Astrocyte (in vitro differentiated cells and primary cell): ENCODE data around the gene FCRLB. TPM values are rescaled to one million over a fixed set of nuclear protein-coding genes. Genes with fewer than 3 reads are reported as not detected.

Source experiments
- DNase-seq: peaks from one replicate; pipeline ENCODE4 v3.0.0-alpha.2; 2010; ENCODE audit warnings: low read depth
- FAIRE-seq: peaks from 2 replicates; lab custom pipeline; 2011; peaks lifted over from hg19 to GRCh38; lab: Jason Lieb, UNC
- H2AFZ ChIP-seq: 2 replicates; pipeline ENCODE4 v1.6.0; 2012; ENCODE audit warnings: low read depth, low read length, inconsistent platforms
- H3K27ac ChIP-seq: 2 replicates; pipeline ENCODE4 v1.5.1; 2011; ENCODE audit warnings: low read depth, low read length, inconsistent platforms
- H3K27me3 ChIP-seq: 2 replicates; pipeline ENCODE4 v1.6.0; 2011; ENCODE audit warnings: low read length, inconsistent platforms; ENCODE audit not compliant: insufficient read depth
- H3K36me3 ChIP-seq: 2 replicates; pipeline ENCODE4 v1.5.1; 2011; ENCODE audit warnings: low read length, inconsistent platforms; ENCODE audit not compliant: insufficient read depth
- H3K4me1 ChIP-seq: 2 replicates; pipeline ENCODE4 v1.5.1; 2011; ENCODE audit warnings: low read length, inconsistent platforms; ENCODE audit not compliant: insufficient read depth
- H3K4me2 ChIP-seq: 2 replicates; pipeline ENCODE4 v1.6.0; 2012; ENCODE audit warnings: low read length, inconsistent platforms
- H3K4me3 ChIP-seq: 2 replicates; pipeline ENCODE4 v1.5.1; 2011; ENCODE audit warnings: low read depth, mild to moderate bottlenecking, low read length, inconsistent platforms; ENCODE audit not compliant: insufficient read depth
- H3K79me2 ChIP-seq: 2 replicates; pipeline ENCODE4 v1.6.0; 2012; ENCODE audit warnings: mild to moderate bottlenecking, low read length, inconsistent platforms; ENCODE audit not compliant: insufficient read depth
- H3K9ac ChIP-seq: 2 replicates; pipeline ENCODE4 v1.6.0; 2012; ENCODE audit warnings: mild to moderate bottlenecking, low read length, inconsistent platforms
- H3K9me3 ChIP-seq: 2 replicates; pipeline ENCODE4 v1.5.1; 2012; ENCODE audit warnings: low read depth, mild to moderate bottlenecking, low read length, inconsistent platforms; ENCODE audit not compliant: insufficient read depth
- H4K20me1 ChIP-seq: 2 replicates; pipeline ENCODE4 v1.6.0; 2012; ENCODE audit warnings: low read length, inconsistent platforms; ENCODE audit not compliant: insufficient read depth
- H3K27ac Mint-ChIP-seq: one replicate; pipeline ENCODE4 v1.8.0; 2021; ENCODE audit warnings: mild to moderate bottlenecking, mixed read lengths; ENCODE audit not compliant: unreplicated experiment
- H3K27me3 Mint-ChIP-seq: one replicate; pipeline ENCODE4 v1.8.0; 2021; ENCODE audit warnings: low read depth, mixed read lengths; ENCODE audit not compliant: unreplicated experiment
- H3K36me3 Mint-ChIP-seq: one replicate; pipeline ENCODE4 v1.8.0; 2021; ENCODE audit warnings: low read depth, mixed read lengths; ENCODE audit not compliant: unreplicated experiment
- H3K4me1 Mint-ChIP-seq: one replicate; pipeline ENCODE4 v1.8.0; 2021; ENCODE audit warnings: low read depth, mixed read lengths; ENCODE audit not compliant: unreplicated experiment
- H3K4me3 Mint-ChIP-seq: one replicate; pipeline ENCODE4 v1.8.0; 2021; ENCODE audit warnings: mild to moderate bottlenecking, moderate library complexity, mixed read lengths; ENCODE audit not compliant: unreplicated experiment
- H3K9me3 Mint-ChIP-seq: one replicate; pipeline ENCODE4 v1.8.0; 2021; ENCODE audit warnings: mild to moderate bottlenecking, mixed read lengths; ENCODE audit not compliant: unreplicated experiment
- EZH2 ChIP-seq: IDR thresholded peaks from 2 replicates; pipeline ENCODE4 v1.6.1; 2012; ENCODE audit warnings: mild to moderate bottlenecking, low read length, inconsistent platforms; ENCODE audit not compliant: insufficient read depth
- total RNA-seq: library from RNA; stranded (reverse); gene quantifications from 2 replicates; pipeline ENCODE4 v1.2.1, GENCODE V29; 2021
- TF ChIP-seq, protein P1 (sequence below): IDR thresholded peaks from 2 replicates; pipeline ENCODE4 v1.5.1; 2011; ENCODE audit warnings: low read depth, mild to moderate bottlenecking, inconsistent platforms, low read length, moderate library complexity; ENCODE audit not compliant: insufficient read depth

FCRLB gene
- total RNA-seq, 1 donor from 2014 or later, result 0.79 TPM

DNA sequence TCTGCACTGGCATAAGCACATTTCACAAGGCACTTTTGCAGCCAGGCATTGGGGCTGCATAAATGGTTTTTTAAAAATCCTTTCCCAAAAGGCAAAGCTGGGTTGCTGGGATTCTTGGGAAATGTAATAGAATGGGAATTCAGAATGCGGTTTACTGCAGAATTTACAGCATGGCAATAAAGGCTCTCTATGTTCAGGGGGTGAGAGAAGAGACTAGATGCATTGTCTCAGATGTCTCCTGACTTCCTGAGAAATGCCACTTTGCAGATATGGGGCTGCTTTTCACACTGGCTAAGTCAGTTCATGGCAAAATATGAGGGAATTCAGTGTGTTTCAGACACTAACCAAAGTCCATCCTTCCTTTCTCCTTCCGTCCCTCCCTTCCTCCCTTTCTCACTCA is 44.9 kb upstream of the FCRLB start:
- H3K79me2 ChIP-seq, result no peaks in the 10 kb centered on the region
- no peak for FAIRE-seq
- H3K27ac ChIP-seq, result no peak overlapping the region
- DNase-seq, result no peak
- Mint-ChIP-seq H3K27me3 (peaks cover 2% of the 10 kb centered on the region), H3K4me1 (peaks cover 14% of the 10 kb centered on the region), H3K36me3 (no peaks in the 10 kb centered on the region), H3K4me3 (no peak overlapping the region), H3K27ac (no peak overlapping the region), H3K9me3 (no peaks in the 10 kb centered on the region)
- H3K36me3 ChIP-seq, result no peaks in the 10 kb centered on the region
- H4K20me1 ChIP-seq, result no peaks in the 10 kb centered on the region
- no peak overlapping the region for H3K4me3 ChIP-seq
- peaks cover 2% of the 10 kb centered on the region for H3K4me1 ChIP-seq
- H2AFZ ChIP-seq, result no peak overlapping the region
- H3K9me3 ChIP-seq, result no peaks in the 10 kb centered on the region
- no peak for TF ChIP-seq EZH2
- TF ChIP-seq, protein P1, sequence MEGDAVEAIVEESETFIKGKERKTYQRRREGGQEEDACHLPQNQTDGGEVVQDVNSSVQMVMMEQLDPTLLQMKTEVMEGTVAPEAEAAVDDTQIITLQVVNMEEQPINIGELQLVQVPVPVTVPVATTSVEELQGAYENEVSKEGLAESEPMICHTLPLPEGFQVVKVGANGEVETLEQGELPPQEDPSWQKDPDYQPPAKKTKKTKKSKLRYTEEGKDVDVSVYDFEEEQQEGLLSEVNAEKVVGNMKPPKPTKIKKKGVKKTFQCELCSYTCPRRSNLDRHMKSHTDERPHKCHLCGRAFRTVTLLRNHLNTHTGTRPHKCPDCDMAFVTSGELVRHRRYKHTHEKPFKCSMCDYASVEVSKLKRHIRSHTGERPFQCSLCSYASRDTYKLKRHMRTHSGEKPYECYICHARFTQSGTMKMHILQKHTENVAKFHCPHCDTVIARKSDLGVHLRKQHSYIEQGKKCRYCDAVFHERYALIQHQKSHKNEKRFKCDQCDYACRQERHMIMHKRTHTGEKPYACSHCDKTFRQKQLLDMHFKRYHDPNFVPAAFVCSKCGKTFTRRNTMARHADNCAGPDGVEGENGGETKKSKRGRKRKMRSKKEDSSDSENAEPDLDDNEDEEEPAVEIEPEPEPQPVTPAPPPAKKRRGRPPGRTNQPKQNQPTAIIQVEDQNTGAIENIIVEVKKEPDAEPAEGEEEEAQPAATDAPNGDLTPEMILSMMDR, result no peak
- H3K9ac ChIP-seq, result no peak overlapping the region
- no peak overlapping the region for H3K4me2 ChIP-seq
- H3K27me3 ChIP-seq, result peaks cover 3% of the 10 kb centered on the region

DNA sequence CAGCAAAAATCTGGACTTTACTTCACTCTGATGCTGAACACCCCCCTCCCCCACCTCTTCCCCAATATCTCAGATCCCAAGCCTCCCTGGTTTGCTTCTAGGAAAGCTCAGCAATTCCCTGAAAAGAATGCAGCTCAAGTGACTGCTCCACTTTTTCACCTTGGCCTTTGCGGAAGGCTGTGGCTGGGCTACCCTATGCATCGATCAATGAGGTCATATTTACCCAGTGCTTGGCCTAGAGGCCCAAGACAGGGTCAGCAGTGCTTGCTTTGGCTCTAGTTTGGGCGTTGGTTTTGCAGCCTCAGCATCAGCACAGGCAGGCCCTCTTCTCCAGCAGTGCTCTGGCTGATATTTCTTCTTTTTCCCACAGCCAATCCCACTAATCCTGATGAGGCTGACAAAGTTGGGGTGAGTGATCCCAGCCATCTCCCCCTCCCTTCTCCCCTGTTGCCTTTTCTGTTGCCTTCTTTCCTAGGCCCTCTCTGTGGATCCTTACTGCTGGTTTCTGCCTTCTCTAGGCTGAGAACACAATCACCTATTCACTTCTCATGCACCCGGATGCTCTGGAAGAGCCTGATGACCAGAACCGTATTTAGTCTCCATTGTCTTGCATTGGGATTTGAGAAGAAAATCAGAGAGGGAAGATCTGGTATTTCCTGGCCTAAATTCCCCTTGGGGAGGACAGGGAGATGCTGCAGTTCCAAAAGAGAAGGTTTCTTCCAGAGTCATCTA is 44.2 kb upstream of the FCRLB start:
- H3K27ac Mint-ChIP-seq, result no peak overlapping the region
- no peak overlapping the region for H2AFZ ChIP-seq
- no peaks in the 10 kb centered on the region for H3K36me3 Mint-ChIP-seq
- no peak overlapping the region for H3K4me3 Mint-ChIP-seq
- peaks cover 11% of the 10 kb centered on the region for H3K4me1 Mint-ChIP-seq
- H3K9ac ChIP-seq, result no peak overlapping the region
- no peaks in the 10 kb centered on the region for H3K79me2 ChIP-seq
- no peak for DNase-seq
- H4K20me1 ChIP-seq, result no peaks in the 10 kb centered on the region
- H3K27ac ChIP-seq, result no peak overlapping the region
- H3K9me3 ChIP-seq, result no peaks in the 10 kb centered on the region
- H3K27me3 Mint-ChIP-seq, result peaks cover 2% of the 10 kb centered on the region
- no peak for FAIRE-seq
- no peak for TF ChIP-seq EZH2
- TF ChIP-seq, protein P1, result no peak
- no peak overlapping the region for H3K4me2 ChIP-seq
- H3K36me3 ChIP-seq, result no peaks in the 10 kb centered on the region
- H3K9me3 Mint-ChIP-seq, result no peaks in the 10 kb centered on the region
- H3K27me3 ChIP-seq, result peaks cover 3% of the 10 kb centered on the region
- no peak overlapping the region for H3K4me3 ChIP-seq
- no peaks in the 10 kb centered on the region for H3K4me1 ChIP-seq

DNA sequence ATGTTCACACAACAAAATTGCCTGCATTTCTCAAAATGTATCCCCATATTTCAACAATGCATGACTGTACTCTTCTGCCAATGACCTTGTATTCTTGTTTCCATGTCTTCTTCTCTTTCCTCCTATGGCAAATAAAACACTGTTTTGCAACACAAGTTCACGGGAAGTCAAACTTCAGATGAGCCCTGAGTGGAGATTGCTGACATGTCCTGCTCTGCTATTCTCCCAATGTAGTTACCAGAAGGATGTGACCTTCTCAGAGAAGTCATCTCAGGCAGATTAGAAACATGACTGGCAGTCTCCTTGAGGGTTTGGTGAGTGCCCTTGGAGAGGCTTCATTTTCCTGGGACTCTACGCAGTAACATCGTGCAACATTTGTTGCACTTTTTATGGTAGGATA is 42.8 kb upstream of the FCRLB start:
- no peak for FAIRE-seq
- H3K9ac ChIP-seq, result no peak overlapping the region
- H4K20me1 ChIP-seq, result no peaks in the 10 kb centered on the region
- Mint-ChIP-seq H3K27me3 (peaks cover 2% of the 10 kb centered on the region), H3K27ac (no peak overlapping the region), H3K9me3 (no peaks in the 10 kb centered on the region), H3K36me3 (no peaks in the 10 kb centered on the region), H3K4me3 (no peak overlapping the region), H3K4me1 (peaks cover 7% of the 10 kb centered on the region)
- no peaks in the 10 kb centered on the region for H3K4me1 ChIP-seq
- no peaks in the 10 kb centered on the region for H3K79me2 ChIP-seq
- H3K4me2 ChIP-seq, result no peak overlapping the region
- H3K4me3 ChIP-seq, result no peak overlapping the region
- no peaks in the 10 kb centered on the region for H3K36me3 ChIP-seq
- H3K27ac ChIP-seq, result no peak overlapping the region
- H2AFZ ChIP-seq, result no peak overlapping the region
- no peak for DNase-seq
- TF ChIP-seq, protein P1, result no peak
- TF ChIP-seq EZH2, result no peak
- no peaks in the 10 kb centered on the region for H3K9me3 ChIP-seq
- H3K27me3 ChIP-seq, result peaks cover 5% of the 10 kb centered on the region
